Regular cardiac myocyte (primary cell): ENCODE results near the gene ARMC2. TPM values are rescaled to one million over a fixed set of nuclear protein-coding genes. Genes with fewer than 3 reads are reported as not detected.

Source experiments
- total RNA-seq: library from RNA; depleted of rRNA; stranded (reverse); fragments of >200 nt; gene quantifications from 2 replicates; pipeline ENCODE4 v1.2.3, GENCODE V29; 2014

Gene ARMC2
- total RNA-seq: 1.5 and 6.2 TPM in 2 replicates

GRCh38 chr6:108848116-108848868 is at the start of gene ARMC2:
Gene ARMC2, plus strand, starts transcription at chr6:108848422. Its CDS starts 5,846 bp downstream, at chr6:108854268.

Other genes with a start within 250 kb of the ARMC2 start
- 19.2 and 38.6 TPM in 2 replicates for gene SESN1, start 246.4 kb downstream of the ARMC2 start, total RNA-seq
- gene CEP57L1, start 247.1 kb downstream of the ARMC2 start, total RNA-seq: 24.0 and 29.1 TPM in 2 replicates